Measurements from ENCODE around the gene RBM48. TPM values are rescaled to one million over a fixed set of nuclear protein-coding genes. Genes with fewer than 3 reads are reported as not detected.

Gene RBM48
- total and polyA plus RNA-seq, 2 of the 8 experiments (the other 6 are each of a cell fraction or from before 2014, with no cell fraction given), result 4.3 to 8.6 TPM

DNA sequence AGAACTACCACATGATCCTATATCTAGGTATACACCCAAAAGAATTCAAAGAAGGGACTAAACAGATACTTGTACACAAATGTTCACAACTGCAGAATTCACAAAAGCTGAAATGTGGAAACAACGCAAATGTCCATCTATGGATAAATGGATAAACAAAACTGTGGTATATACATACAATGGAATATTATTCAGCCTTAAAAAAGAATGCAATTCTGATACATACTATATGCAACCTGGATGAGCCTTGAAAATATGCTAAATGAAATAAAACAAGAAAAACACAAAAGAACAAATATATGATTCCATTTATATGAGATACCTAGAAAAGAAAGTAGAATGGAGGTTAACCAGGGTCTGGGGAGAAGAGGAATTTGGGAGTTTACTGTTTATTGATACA, 54.4 kb downstream of the RBM48 start (continued):
- TF ChIP-seq CTBP2 (IDR thresholded peaks at IDR 0.05; ENCODE audit: borderline replicate concordance, insufficient read depth, insufficient read length, low read length), result no peak
- TF ChIP-seq RAD21 (IDR thresholded peaks at IDR 0.05 in 1 of 2, conservative IDR thresholded peaks at IDR 0.05 in 1 of 2; ENCODE audit: low read depth in 2 of 2, low read length in 2 of 2), result no peak

Data from H1 (cell line).